HL-60 (cell line): ENCODE data around the gene SOAT2.

Experiments used
- DNase-seq, 2 experiments: peaks; one replicate each; pipeline ENCODE4 v3.0.0-alpha.2; 2010 to 2020; ENCODE audit warnings: low read depth in 1 of 2, low spot score in 1 of 2
- H3K27ac ChIP-seq: fragments of 250-450 bp; sonication (Bioruptor Pico); replicated peaks from 2 replicates; pipeline ENCODE4 v1.5.1; 2020; ENCODE audit warnings: mild to moderate bottlenecking, moderate library complexity
- H3K27me3 ChIP-seq: fragments of 250-450 bp; sonication (Bioruptor Pico); 2 replicates; pipeline ENCODE4 v1.5.1; 2021; ENCODE audit warnings: mild to moderate bottlenecking, moderate library complexity; ENCODE audit not compliant: insufficient read depth, poor library complexity, severe bottlenecking
- H3K4me3 ChIP-seq: replicated peaks from 2 replicates; pipeline ENCODE4 v1.5.1; 2011; ENCODE audit warnings: mild to moderate bottlenecking, control low read depth, low read length; ENCODE audit not compliant: insufficient read depth
- GABPA ChIP-seq: IDR thresholded peaks from 2 replicates; pipeline ENCODE4 v1.6.1; 2012; ENCODE audit warnings: low read depth
- POLR2AphosphoS5 ChIP-seq: IDR thresholded peaks from 2 replicates; pipeline ENCODE4 v1.6.1; 2012; ENCODE audit warnings: low read depth
- SPI1 ChIP-seq: IDR thresholded peaks from 2 replicates; pipeline ENCODE4 v1.6.1; 2012; ENCODE audit warnings: low read depth, mild to moderate bottlenecking, borderline replicate concordance
- TF ChIP-seq, protein P1 (sequence below): IDR thresholded peaks from 2 replicates; pipeline ENCODE4 v1.6.1; 2012; ENCODE audit warnings: low read depth; ENCODE audit not compliant: insufficient replicate concordance
- TF ChIP-seq, protein P2 (sequence below): IDR thresholded peaks from one replicate; pipeline ENCODE4 v1.5.1; 2011; ENCODE audit warnings: low read length, control low read depth, inconsistent platforms; ENCODE audit not compliant: insufficient read depth

SOAT2 gene

DNA sequence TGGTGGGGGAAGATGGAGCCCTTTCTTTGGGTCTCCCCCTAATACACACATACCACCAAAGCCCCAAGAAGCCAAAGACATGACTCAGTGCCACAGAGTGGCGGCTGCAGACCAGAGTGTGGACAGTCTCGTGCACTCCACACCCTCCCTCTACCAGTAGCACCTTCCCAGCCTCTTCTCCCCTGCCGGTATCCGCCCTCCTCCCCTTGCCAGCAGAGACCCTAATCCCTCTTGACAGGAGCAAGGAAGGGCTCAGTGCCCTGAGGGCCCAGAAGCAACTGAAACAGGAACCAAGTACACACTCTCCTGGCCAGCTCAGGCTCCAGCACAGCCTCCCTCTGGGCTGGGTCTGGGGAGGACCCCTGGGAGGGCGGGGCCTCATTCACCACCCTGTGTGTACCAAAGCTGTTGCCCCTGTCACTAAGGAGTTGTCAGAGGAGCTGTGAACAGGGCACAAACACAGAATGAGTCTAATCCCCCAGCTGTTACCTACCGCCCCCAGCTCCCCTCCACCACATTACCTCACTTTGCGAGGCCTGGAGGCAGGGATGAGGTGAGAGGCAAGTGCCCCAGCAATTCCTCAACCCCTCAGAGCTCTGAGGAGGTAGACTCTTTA, 32.3 kb upstream of the SOAT2 start:
- H3K27ac ChIP-seq, result no peak overlapping the region
- no peak overlapping the region for H3K4me3 ChIP-seq
- TF ChIP-seq SPI1 (no peak), GABPA (no peak), POLR2AphosphoS5 (no peak)
- TF ChIP-seq, protein P1, sequence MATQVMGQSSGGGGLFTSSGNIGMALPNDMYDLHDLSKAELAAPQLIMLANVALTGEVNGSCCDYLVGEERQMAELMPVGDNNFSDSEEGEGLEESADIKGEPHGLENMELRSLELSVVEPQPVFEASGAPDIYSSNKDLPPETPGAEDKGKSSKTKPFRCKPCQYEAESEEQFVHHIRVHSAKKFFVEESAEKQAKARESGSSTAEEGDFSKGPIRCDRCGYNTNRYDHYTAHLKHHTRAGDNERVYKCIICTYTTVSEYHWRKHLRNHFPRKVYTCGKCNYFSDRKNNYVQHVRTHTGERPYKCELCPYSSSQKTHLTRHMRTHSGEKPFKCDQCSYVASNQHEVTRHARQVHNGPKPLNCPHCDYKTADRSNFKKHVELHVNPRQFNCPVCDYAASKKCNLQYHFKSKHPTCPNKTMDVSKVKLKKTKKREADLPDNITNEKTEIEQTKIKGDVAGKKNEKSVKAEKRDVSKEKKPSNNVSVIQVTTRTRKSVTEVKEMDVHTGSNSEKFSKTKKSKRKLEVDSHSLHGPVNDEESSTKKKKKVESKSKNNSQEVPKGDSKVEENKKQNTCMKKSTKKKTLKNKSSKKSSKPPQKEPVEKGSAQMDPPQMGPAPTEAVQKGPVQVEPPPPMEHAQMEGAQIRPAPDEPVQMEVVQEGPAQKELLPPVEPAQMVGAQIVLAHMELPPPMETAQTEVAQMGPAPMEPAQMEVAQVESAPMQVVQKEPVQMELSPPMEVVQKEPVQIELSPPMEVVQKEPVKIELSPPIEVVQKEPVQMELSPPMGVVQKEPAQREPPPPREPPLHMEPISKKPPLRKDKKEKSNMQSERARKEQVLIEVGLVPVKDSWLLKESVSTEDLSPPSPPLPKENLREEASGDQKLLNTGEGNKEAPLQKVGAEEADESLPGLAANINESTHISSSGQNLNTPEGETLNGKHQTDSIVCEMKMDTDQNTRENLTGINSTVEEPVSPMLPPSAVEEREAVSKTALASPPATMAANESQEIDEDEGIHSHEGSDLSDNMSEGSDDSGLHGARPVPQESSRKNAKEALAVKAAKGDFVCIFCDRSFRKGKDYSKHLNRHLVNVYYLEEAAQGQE, result no peak
- TF ChIP-seq, protein P2, sequence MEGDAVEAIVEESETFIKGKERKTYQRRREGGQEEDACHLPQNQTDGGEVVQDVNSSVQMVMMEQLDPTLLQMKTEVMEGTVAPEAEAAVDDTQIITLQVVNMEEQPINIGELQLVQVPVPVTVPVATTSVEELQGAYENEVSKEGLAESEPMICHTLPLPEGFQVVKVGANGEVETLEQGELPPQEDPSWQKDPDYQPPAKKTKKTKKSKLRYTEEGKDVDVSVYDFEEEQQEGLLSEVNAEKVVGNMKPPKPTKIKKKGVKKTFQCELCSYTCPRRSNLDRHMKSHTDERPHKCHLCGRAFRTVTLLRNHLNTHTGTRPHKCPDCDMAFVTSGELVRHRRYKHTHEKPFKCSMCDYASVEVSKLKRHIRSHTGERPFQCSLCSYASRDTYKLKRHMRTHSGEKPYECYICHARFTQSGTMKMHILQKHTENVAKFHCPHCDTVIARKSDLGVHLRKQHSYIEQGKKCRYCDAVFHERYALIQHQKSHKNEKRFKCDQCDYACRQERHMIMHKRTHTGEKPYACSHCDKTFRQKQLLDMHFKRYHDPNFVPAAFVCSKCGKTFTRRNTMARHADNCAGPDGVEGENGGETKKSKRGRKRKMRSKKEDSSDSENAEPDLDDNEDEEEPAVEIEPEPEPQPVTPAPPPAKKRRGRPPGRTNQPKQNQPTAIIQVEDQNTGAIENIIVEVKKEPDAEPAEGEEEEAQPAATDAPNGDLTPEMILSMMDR, result no peak
- no peaks in the 10 kb centered on the region for H3K27me3 ChIP-seq
- DNase-seq, result no peak

DNA sequence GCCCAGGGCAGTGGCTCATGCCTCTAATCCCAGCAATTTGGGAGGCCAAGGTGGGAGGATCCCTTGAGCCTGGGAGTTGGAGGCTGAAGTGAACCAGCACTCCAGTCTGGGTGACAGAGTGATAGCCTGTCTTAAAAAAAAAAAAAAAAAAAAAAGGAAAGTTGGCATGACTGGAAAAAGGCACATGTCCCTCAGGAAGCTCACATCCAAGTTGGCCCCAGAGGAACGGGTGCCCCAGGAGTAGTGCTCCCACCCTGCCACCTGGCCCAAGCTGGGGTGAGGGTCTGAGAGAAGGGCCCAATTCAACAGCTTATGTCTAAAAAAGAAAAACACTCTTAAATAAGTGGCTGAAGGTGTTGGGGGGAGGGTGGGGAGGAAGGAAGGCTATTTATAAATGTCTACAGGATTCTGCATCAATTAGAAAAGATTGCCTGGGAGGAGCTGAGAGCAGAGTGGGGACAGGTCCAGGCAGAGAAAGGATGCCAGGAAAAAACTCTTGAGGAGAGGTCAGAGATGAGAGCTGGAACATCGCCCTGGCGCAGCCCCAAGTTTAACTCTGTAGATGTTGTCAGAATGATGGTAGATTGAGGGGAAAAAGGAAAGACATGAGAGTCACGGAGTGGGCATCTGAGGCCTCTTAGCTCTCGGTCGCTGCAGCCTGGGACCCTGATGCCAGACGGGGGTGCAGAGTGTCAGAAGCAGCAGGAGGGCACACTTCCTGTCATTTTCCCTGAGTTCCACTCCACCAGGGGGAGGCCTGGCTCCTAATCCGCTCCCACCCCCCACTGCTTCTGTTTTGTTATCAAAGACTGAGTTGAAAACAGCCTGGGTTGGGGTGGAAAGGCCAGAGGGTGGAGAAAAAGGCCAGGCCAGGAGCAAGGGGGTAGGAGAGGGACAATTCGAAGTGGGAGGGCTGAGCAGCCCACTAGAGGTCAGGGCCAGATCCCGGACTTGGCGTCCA, 31.4 kb upstream of the SOAT2 start:
- DNase-seq, result no peak
- no peak for TF ChIP-seq GABPA
- TF ChIP-seq, protein P2, result no peak
- TF ChIP-seq, protein P1, result no peak
- TF ChIP-seq POLR2AphosphoS5, result no peak
- no peak for TF ChIP-seq SPI1
- peak overlapping the region; percentile 26 for H3K27ac ChIP-seq
- no peak overlapping the region for H3K4me3 ChIP-seq
- H3K27me3 ChIP-seq, result no peaks in the 10 kb centered on the region

DNA sequence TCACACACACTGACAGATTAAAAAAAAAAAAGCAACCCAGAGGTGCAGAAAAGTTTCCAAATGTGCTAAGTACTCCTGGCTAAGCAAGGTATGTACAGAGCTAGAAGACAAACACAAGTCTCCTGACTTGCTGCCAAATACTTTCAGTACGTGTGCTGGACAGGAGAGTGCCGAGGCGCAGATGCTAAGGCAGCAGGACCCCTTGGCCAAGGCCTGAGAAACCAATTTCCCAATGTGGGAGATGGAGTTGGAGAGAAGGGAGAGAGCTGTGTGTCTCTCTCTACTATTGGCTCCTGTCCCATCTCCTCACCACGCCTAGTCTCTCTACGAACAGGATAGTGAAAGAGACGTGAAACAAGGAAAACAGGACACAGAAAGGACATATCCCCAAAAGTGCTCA, 29.4 kb upstream of the SOAT2 start:
- no peak overlapping the region for H3K4me3 ChIP-seq
- H3K27ac ChIP-seq, result no peak overlapping the region
- no peak for DNase-seq
- no peaks in the 10 kb centered on the region for H3K27me3 ChIP-seq
- TF ChIP-seq POLR2AphosphoS5 (no peak), GABPA (no peak), SPI1 (no peak)
- TF ChIP-seq, protein P1, result no peak
- TF ChIP-seq, protein P2, result no peak
